Lower leg skin (tissue), 3 donors: Measurements from ENCODE around the gene PAEP.

Experiments used
- CTCF ChIP-seq, 3 donors: fragments of 450-650 bp; IDR thresholded peaks; one replicate each; pipeline ENCODE4 v1.5.1; 2016; ENCODE audit warnings: antibody characterized with exemption in 3 of 3, mild to moderate bottlenecking in 3 of 3, moderate library complexity in 2 of 3
- POLR2A ChIP-seq, 2 donors: fragments of 450-650 bp; IDR thresholded peaks; one replicate each; pipeline ENCODE4 v1.6.1; 2016 to 2017; ENCODE audit warnings: antibody characterized with exemption in 2 of 2, mild to moderate bottlenecking in 1 of 2, moderate library complexity in 1 of 2

- TF ChIP-seq POLR2A (IDR thresholded peaks at IDR 0.05) (no peak), CTCF (IDR thresholded peaks at IDR 0.05) (no peak)
These were observed 9.4 kb upstream of the PAEP start for GRCh38 chr9:135552021-135552697.
